GM12878 (cell line): ENCODE measurements around the gene SLC4A1. TPM values are rescaled to one million over a fixed set of nuclear protein-coding genes. Genes with fewer than 3 reads are reported as not detected.

Source experiments
- ATAC-seq: fragments of 200-7000 bp; cut with Tn5 transposase; 3 replicates; pipeline ENCODE4 v1.9.1; 2020; ENCODE audit warnings: mild to moderate bottlenecking, moderate library complexity
- BruUV-seq: library from RNA; stranded (reverse); fragments of 400-500 nt; replicated peaks from 2 replicates; lab custom pipeline; 2021; lab: Mats Ljungman, UMichigan
- CTCF ChIA-PET: fragments of 300-600 bp; sonication (Branson Sonifier 250); formaldehyde crosslinking; extraction: SDS; loops from one replicate; lab custom pipeline; 2021; ENCODE audit warnings: inconsistent platforms; lab: Yijun Ruan, JAX
- POLR2A ChIA-PET: fragments of 350-600 bp; formaldehyde crosslinking; extraction: SDS; loops from one replicate; lab custom pipeline; 2021; ENCODE audit warnings: inconsistent platforms; lab: Charles Lee
- RAD21 ChIA-PET: fragments of 300-600 bp; sonication (Branson Sonifier 250); formaldehyde crosslinking; loops from one replicate; lab custom pipeline; 2023; ENCODE audit warnings: antibody characterized with exemption; ENCODE audit not compliant: unreplicated experiment; lab: Charles Lee
- SMC1A ChIA-PET: fragments of 300-600 bp; sonication (Branson Sonifier 250); formaldehyde crosslinking; loops from one replicate; lab custom pipeline; 2023; ENCODE audit not compliant: unreplicated experiment, uncharacterized antibody; lab: Charles Lee
- DNase-seq: peaks from one replicate; pipeline ENCODE4 v3.0.0-alpha.2; 2011; ENCODE audit warnings: low read depth, low spot score
- FAIRE-seq: peaks from 3 replicates; lab custom pipeline; 2011; peaks lifted over from hg19 to GRCh38; lab: Jason Lieb, UNC
- H2AFZ ChIP-seq: 2 replicates; pipeline ENCODE4 v1.6.0; 2011; ENCODE audit warnings: low read depth, low read length, control low read depth; ENCODE audit not compliant: control insufficient read depth
- H3K27ac ChIP-seq: 2 replicates; pipeline ENCODE4 v1.5.1; 2011; ENCODE audit warnings: control low read depth; ENCODE audit not compliant: control insufficient read depth, insufficient read depth
- H3K27me3 ChIP-seq, 2 experiments: replicated peaks in 1 of 2; 2 replicates each; pipeline versions ENCODE4 v1.6.0 to v1.6.1; 2011; ENCODE audit warnings: low read length in 1 of 2; ENCODE audit not compliant: control insufficient read depth in 2 of 2, insufficient read depth in 2 of 2
- H3K36me3 ChIP-seq, 2 experiments: 2 replicates each; pipeline ENCODE4 v1.5.1; 2011; ENCODE audit warnings: low read length in 1 of 2; ENCODE audit not compliant: control insufficient read depth in 2 of 2, insufficient read depth in 2 of 2
- H3K4me1 ChIP-seq: 2 replicates; pipeline ENCODE4 v1.6.1; 2011; ENCODE audit warnings: mild to moderate bottlenecking, low read length, moderate library complexity, mixed read lengths; ENCODE audit not compliant: control insufficient read depth, insufficient read depth
- H3K4me2 ChIP-seq: 2 replicates; pipeline ENCODE4 v1.6.0; 2011; ENCODE audit warnings: control low read depth; ENCODE audit not compliant: control insufficient read depth, insufficient read depth
- H3K4me3 ChIP-seq: fragments of 200-600 bp; sonication (generic); 2 replicates; pipeline ENCODE4 v1.5.1; 2016
- H3K79me2 ChIP-seq: 2 replicates; pipeline ENCODE4 v1.6.0; 2011; ENCODE audit warnings: low read length; ENCODE audit not compliant: control insufficient read depth, insufficient read depth
- H3K9ac ChIP-seq: 2 replicates; pipeline ENCODE4 v1.8.0; 2011; ENCODE audit warnings: low read length, control low read depth, mixed read lengths; ENCODE audit not compliant: control insufficient read depth, insufficient read depth
- H3K9me3 ChIP-seq: replicated peaks from 3 replicates; pipeline ENCODE4 v1.5.1; 2011; ENCODE audit warnings: mild to moderate bottlenecking, low read length; ENCODE audit not compliant: control insufficient read depth, insufficient read depth
- H4K20me1 ChIP-seq: 2 replicates; pipeline ENCODE4 v1.6.0; 2011; ENCODE audit not compliant: control insufficient read depth, insufficient read depth
- BCL11A ChIP-seq: IDR thresholded peaks from 2 replicates; pipeline ENCODE4 v1.6.1; 2011; ENCODE audit warnings: low read depth, low read length
- CHD1 ChIP-seq: IDR thresholded peaks from 2 replicates; pipeline ENCODE4 v1.6.1; 2012; ENCODE audit warnings: low read depth, low read length, improper control_type of control experiment
- EGR1 ChIP-seq, 2 experiments: IDR thresholded peaks; 1 replicate in 1 of 2; 2 replicates in 1 of 2; pipeline ENCODE4 v1.6.1; 2011 to 2012; ENCODE audit warnings: low read depth in 2 of 2, low read length in 2 of 2, borderline replicate concordance in 1 of 2, mild to moderate bottlenecking in 1 of 2, moderate library complexity in 1 of 2
- MEF2B ChIP-seq: fragments of 450-650 bp; IDR thresholded peaks from 2 replicates; pipeline ENCODE4 v1.6.1; 2018; ENCODE audit warnings: mild to moderate bottlenecking, moderate library complexity; ENCODE audit not compliant: partially characterized antibody, poor library complexity, severe bottlenecking
- PAX5 ChIP-seq: IDR thresholded peaks from 2 replicates; pipeline ENCODE4 v1.6.1; 2011; ENCODE audit warnings: low read depth, low read length, borderline replicate concordance
- POLR2AphosphoS5 ChIP-seq: IDR thresholded peaks from 2 replicates; pipeline ENCODE4 v1.6.1; 2011; ENCODE audit warnings: mild to moderate bottlenecking, low read length, inconsistent platforms
- RELA ChIP-seq: fragments of 450-650 bp; IDR thresholded peaks from 2 replicates; pipeline ENCODE4 v1.8.0; 2014; ENCODE audit warnings: borderline replicate concordance; ENCODE audit not compliant: partially characterized antibody
- SUPT20H ChIP-seq: IDR thresholded peaks from 2 replicates; pipeline ENCODE4 v1.6.1; 2011; ENCODE audit warnings: low read depth, mild to moderate bottlenecking, low read length, moderate library complexity, borderline replicate concordance; ENCODE audit not compliant: control insufficient read depth
- SUZ12 ChIP-seq: fragments of 200-600 bp; sonication (generic); IDR thresholded peaks from one replicate; pipeline ENCODE4 v1.6.1; 2018; ENCODE audit warnings: antibody characterized with exemption, mild to moderate bottlenecking; ENCODE audit not compliant: unreplicated experiment
- TARDBP ChIP-seq: IDR thresholded peaks from 2 replicates; pipeline ENCODE4 v1.6.1; 2016; ENCODE audit warnings: borderline replicate concordance
- ZNF207 ChIP-seq: fragments of 450-650 bp; IDR thresholded peaks from 2 replicates; pipeline ENCODE4 v1.6.1; 2014; ENCODE audit warnings: antibody characterized with exemption, mild to moderate bottlenecking, borderline replicate concordance
- ZNF217 ChIP-seq: fragments of 450-650 bp; IDR thresholded peaks from 2 replicates; pipeline ENCODE4 v1.6.1; 2017; ENCODE audit warnings: antibody characterized with exemption, mild to moderate bottlenecking
- ZNF622 ChIP-seq: fragments of 450-650 bp; IDR thresholded peaks from 2 replicates; pipeline ENCODE4 v1.6.1; 2017; ENCODE audit warnings: mild to moderate bottlenecking, inconsistent platforms
- WGBS: methylation state at CpG from one replicate; pipeline ENCODE4 v1.1.6; 2016; ENCODE audit warnings: low lambda C conversion rate; ENCODE audit not compliant: insufficient replicate concordance, insufficient coverage; ENCODE audit errors: missing lambda C conversion rate; 5-methylcytosine and 5-hydroxymethylcytosine counted together
- in situ Hi-C: fragments of 300-500 bp; cut with MboI; formaldehyde crosslinking; loops from 9 replicates; pipeline ENCODE4 v1.14.3; 2018; ENCODE audit warnings: mixed read lengths
- intact Hi-C: fragments of 100-400 bp; cut with micrococcal nuclease; formaldehyde crosslinking; loops from one replicate; pipeline ENCODE4 v1.14.2; 2022; ENCODE audit not compliant: unreplicated experiment
- polyA plus RNA-seq, 11 experiments: library from polyadenylated mRNA; depleted of rRNA in 4 of 11; unstranded in 6 of 11; stranded (reverse) in 5 of 11; fragments of >200 nt; fragmentation: Nextera tagmentation in 4 of 11; fragmentation: Illumina TruSeq in 1 of 11; extraction: Ambion mirVana in 4 of 11; extraction: Trizol in 1 of 11; gene quantifications; 1 replicate in 1 of 11; 2 replicates in 10 of 11; pipeline versions ENCODE4 v1.2.1 to v1.2.3, GENCODE V29; 2011 to 2016; ENCODE audit warnings: inconsistent platforms in 2 of 11, missing spikeins in 2 of 11, low read depth in 1 of 11
- total RNA-seq, 4 experiments: library from RNA; depleted of rRNA in 3 of 4; stranded (reverse); fragments of >200 nt in 3 of 4; fragmentation: Illumina TruSeq in 1 of 4; extraction: Trizol in 1 of 4; gene quantifications; 2 replicates each; pipeline versions ENCODE4 v1.2.1 to v1.2.3, GENCODE V29; 2013 to 2021
- TF ChIP-seq, protein P1 (sequence below): fragments of 450-650 bp; conservative IDR thresholded peaks from 2 replicates; pipeline ENCODE4 v1.6.1; 2017; ENCODE audit warnings: mild to moderate bottlenecking, moderate library complexity
- TF ChIP-seq, protein P2 (sequence below): fragments of 450-650 bp; IDR thresholded peaks from 2 replicates; pipeline ENCODE4 v1.6.1; 2016; ENCODE audit warnings: mild to moderate bottlenecking
- TF ChIP-seq, protein P3 (sequence below): IDR thresholded peaks from 2 replicates; pipeline ENCODE4 v1.6.1; 2011; ENCODE audit warnings: borderline replicate concordance, low read depth, mild to moderate bottlenecking, moderate library complexity, mixed read lengths, low read length; ENCODE audit not compliant: insufficient read depth; ENCODE audit errors: extremely low read length

SLC4A1 gene
- total and polyA plus RNA-seq, 10 of the 15 experiments (the other 5 are each of a cell fraction or from before 2014, with no cell fraction given) = 0.03 TPM; not detected in 9

DNA sequence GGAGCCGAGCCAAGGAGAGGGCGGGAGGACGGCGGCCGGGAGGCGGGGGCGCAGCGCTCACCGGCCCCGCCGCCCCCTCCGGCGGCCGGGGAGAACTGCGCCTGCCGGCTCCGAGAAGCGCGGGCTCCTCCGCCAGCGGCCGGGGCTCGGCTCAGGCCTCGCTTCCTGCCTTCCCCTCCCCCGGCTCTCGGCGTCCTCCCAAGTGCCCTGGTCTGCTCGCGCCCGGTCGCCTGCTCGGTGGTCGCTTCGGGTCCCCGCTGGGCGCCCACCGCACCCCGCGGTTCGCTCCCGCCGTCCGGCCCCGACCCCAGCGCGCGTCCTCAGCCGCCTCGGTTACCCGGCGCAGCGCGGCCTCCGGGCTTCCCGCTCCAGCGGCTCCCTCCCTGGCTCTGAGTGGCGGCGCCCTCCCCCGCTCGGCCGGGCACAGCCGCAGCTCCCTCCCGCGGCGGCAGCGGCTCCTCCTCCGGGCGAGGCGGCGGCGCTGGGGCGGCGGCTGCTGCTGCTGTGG, 48.8 kb downstream of the SLC4A1 start:
- FAIRE-seq (no peak), ATAC-seq (peak; percentile 39), DNase-seq (no peak)
- ChIA-PET RAD21 (interaction anchor here (0.6 to 2.4 kb wide), 4 partner anchors 9 to 489 kb away, joined by 3 to 14 read pairs (median 6); partner anchors contain the start of gene DBF4B), CTCF (interaction anchor here (0.7 to 1.0 kb wide), 2 partner anchors 9 to 127 kb away, joined by 3 to 4 read pairs; no protein-coding TSS in a partner anchor), SMC1A (no interaction called here), POLR2A (interaction anchor here (0.6 to 1.9 kb wide), 5 partner anchors 9 to 812 kb away, joined by 3 to 6 read pairs (median 3); partner anchors contain the start of genes GRN and TMUB2)
- in situ Hi-C loops (loop anchor here (25.0 kb wide), 1 partner anchor 293 kb away; the partner anchor contains the start of gene GPATCH8), intact Hi-C loops (loop anchor here (2.0 to 10.0 kb wide), 2 partner anchors 130 to 286 kb away; partner anchors contain the start of gene GPATCH8)
- 1% methylated on average over 32 of the region's 73 CpGs for WGBS
- Histone ChIP-seq H3K9ac (peak overlapping the region; percentile 74), H3K27me3 (no peaks in the 10 kb centered on the region), H3K36me3 (peaks cover 21 to 22% of the 10 kb centered on the region in 2 experiments), H2AFZ (no peak overlapping the region), H4K20me1 (no peaks in the 10 kb centered on the region), H3K4me2 (no peak overlapping the region), H3K79me2 (peaks cover 71% of the 10 kb centered on the region), H3K4me3 (peak overlapping the region; percentile 85), H3K27ac (peak overlapping the region; percentile 91), H3K4me1 (peaks cover 20% of the 10 kb centered on the region), H3K9me3 (no peaks in the 10 kb centered on the region)
- no TSS peak for BruUV-seq
- peak; percentile 78 for TF ChIP-seq ZNF207
- TF ChIP-seq TARDBP = no peak
- TF ChIP-seq SUPT20H = no peak
- TF ChIP-seq RELA = peak; percentile 21
- TF ChIP-seq, protein P1, sequence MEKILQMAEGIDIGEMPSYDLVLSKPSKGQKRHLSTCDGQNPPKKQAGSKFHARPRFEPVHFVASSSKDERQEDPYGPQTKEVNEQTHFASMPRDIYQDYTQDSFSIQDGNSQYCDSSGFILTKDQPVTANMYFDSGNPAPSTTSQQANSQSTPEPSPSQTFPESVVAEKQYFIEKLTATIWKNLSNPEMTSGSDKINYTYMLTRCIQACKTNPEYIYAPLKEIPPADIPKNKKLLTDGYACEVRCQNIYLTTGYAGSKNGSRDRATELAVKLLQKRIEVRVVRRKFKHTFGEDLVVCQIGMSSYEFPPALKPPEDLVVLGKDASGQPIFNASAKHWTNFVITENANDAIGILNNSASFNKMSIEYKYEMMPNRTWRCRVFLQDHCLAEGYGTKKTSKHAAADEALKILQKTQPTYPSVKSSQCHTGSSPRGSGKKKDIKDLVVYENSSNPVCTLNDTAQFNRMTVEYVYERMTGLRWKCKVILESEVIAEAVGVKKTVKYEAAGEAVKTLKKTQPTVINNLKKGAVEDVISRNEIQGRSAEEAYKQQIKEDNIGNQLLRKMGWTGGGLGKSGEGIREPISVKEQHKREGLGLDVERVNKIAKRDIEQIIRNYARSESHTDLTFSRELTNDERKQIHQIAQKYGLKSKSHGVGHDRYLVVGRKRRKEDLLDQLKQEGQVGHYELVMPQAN = peak; percentile 84
- TF ChIP-seq ZNF622 = no peak
- TF ChIP-seq MEF2B = no peak
- TF ChIP-seq PAX5 = no peak
- no peak for TF ChIP-seq BCL11A
- TF ChIP-seq CHD1 = no peak
- TF ChIP-seq, protein P2, sequence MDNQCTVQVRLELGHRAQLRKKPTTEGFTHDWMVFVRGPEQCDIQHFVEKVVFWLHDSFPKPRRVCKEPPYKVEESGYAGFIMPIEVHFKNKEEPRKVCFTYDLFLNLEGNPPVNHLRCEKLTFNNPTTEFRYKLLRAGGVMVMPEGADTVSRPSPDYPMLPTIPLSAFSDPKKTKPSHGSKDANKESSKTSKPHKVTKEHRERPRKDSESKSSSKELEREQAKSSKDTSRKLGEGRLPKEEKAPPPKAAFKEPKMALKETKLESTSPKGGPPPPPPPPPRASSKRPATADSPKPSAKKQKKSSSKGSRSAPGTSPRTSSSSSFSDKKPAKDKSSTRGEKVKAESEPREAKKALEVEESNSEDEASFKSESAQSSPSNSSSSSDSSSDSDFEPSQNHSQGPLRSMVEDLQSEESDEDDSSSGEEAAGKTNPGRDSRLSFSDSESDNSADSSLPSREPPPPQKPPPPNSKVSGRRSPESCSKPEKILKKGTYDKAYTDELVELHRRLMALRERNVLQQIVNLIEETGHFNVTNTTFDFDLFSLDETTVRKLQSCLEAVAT = no peak
- TF ChIP-seq, protein P3, sequence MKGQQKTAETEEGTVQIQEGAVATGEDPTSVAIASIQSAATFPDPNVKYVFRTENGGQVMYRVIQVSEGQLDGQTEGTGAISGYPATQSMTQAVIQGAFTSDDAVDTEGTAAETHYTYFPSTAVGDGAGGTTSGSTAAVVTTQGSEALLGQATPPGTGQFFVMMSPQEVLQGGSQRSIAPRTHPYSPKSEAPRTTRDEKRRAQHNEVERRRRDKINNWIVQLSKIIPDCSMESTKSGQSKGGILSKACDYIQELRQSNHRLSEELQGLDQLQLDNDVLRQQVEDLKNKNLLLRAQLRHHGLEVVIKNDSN = no peak
- TF ChIP-seq EGR1 (IDR thresholded peaks at IDR 0.05; ENCODE audit: borderline replicate concordance in 1 of 2, low read depth in 2 of 2, low read length in 2 of 2) = peak in 1 of 2 experiments; percentile 94; a peak in 2 of 3 replicates
- TF ChIP-seq POLR2AphosphoS5 = peak; percentile 61
- TF ChIP-seq SUZ12 = no peak
- TF ChIP-seq ZNF217 = peak; percentile 53
